Activated gamma-delta T cell (primary cell): Measurements from ENCODE around the gene TNRC18.
"Not testable (repeated sequence)": the region's sequence is repeated elsewhere in the genome, so short reads cannot be mapped to it uniquely, and the experiment has no call there.

Experiments
- DNase-seq: peaks from one replicate; lab custom pipeline; 2025; lab: John Stamatoyannopoulos, UW

Gene TNRC18

DNA sequence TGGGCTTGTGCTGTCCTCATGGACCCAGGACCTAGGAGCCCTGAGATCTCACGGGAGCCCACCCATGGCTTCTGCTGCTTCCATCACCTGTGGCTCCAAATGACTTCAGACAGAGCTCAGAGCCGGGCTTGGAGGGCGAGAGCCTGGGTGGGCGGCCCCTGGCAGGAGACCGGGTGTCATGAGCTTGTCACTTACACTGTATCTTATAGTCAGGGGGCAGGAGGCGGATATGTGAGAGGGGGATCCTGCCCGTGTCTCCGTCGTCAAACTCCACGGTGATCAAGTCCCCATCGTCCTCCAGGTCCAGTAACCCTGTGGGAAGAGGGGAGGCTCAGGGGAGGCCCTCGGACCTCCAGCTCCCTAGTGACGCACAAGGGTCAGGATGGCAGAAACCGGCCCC lies 107.9 kb downstream of the TNRC18 start:
- DNase-seq: no peak

DNA sequence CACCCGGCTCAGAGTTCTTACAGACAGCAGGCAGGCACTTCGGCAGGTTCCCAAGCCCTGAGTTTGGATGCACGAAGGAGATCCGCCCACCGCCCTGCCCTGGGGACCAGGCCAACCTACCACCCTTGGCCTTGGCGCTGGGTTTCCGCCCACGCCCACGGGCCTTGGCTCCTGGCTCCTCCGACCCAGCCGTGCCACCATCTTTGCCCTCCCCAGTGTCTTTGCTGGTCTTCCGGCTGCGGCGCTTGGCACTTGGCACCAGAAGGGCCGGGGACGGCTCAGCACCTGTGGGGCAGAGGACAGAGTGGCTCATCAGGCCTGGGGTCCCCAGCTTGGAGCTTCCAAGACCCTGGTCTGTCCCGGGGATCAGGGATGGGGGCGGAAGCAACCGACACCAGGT lies 108.8 kb downstream of the TNRC18 start:
- no peak for DNase-seq

DNA sequence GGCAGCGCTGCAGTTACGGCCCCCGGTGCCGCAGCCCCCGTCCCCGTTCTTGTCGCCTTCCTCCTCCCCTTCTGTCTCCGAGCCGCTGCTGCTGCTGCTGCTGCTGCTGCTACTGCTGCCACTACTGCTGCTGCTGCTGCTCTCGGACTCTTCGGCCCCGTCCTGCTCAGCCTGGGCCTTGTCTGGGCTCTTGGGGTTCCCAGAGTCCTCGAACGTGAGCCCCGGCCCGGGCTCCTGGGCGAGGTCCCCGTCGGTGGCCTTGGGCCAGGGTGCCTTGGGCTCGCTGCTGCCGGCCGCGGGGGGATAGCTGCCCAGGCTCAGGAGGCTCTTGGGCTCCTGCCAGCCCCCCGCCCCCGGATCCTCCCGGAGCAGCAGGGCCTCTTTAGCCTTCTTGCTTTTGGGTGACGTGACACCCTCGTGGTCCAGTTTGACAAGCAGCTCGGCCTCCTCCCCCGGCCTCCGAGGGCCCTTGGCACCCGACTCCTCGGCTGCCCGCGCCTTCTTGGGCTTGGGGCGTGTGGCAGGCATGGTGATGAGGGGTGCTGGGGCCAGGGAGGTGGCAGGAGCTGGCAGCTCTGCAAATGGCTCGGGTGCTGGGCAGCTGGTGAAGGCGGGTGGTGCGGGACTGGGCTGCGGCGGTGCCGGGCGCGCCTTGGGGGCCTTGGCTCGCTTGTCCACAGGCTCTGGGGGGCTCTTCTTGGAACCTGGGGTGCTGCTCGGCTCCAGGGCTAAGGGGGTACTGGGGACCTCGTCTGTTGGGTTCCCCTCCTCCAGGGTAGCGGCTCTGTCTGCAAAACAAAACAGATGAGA lies 110.4 kb downstream of the TNRC18 start:
- DNase-seq: not testable (repeated sequence)

GRCh38 chr7:5312276-5313070 lies 111.2 kb downstream of the TNRC18 start:
- DNase-seq: not testable (repeated sequence)

DNA sequence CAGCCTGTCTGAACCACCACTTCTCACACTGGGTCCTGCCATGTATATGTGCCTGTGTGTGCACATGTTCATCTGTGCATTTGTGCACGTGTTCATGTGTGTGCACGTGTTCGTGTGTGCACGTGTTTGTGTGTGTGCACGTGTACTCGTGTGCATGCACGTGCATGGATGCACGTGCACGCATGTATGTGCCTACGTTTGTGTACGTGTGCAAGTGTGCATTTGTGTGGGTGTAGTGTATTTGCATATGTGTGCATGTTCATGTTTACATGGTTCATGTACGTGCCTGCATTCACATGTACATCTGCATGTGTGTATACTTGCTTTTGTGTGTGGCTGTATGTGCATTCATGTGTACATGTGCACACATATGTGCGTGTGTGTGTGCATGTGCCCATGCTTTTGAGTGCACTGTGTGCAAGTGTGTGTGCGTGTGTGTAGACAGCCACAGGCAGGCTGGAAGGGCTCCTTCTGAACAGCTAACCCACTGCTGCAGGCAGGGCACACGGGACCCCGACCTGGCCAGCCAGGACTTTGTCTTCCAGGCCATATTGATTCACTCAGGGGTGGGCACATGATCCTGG lies 112.7 kb downstream of the TNRC18 start:
- no peak for DNase-seq

DNA sequence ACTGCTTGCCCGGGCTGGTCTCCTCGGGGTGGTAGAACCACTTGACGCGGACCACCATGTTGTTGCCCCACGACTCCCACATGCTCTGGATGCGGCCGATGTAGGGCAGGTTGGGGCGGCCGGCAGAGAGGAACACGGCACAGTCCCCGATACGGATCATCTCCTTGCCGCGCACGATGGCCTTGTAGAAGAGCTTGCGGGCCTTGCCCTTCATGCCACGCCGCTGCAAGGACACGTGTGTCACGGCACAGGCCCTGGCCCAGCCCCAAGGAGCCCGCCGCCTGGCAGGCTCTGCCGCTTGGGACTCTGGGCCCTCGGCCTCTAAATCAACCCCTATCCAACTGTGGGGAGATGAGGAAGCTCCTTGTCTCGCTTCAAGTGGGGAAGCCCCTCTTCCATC lies 114.5 kb downstream of the TNRC18 start:
- DNase-seq: no peak

DNA sequence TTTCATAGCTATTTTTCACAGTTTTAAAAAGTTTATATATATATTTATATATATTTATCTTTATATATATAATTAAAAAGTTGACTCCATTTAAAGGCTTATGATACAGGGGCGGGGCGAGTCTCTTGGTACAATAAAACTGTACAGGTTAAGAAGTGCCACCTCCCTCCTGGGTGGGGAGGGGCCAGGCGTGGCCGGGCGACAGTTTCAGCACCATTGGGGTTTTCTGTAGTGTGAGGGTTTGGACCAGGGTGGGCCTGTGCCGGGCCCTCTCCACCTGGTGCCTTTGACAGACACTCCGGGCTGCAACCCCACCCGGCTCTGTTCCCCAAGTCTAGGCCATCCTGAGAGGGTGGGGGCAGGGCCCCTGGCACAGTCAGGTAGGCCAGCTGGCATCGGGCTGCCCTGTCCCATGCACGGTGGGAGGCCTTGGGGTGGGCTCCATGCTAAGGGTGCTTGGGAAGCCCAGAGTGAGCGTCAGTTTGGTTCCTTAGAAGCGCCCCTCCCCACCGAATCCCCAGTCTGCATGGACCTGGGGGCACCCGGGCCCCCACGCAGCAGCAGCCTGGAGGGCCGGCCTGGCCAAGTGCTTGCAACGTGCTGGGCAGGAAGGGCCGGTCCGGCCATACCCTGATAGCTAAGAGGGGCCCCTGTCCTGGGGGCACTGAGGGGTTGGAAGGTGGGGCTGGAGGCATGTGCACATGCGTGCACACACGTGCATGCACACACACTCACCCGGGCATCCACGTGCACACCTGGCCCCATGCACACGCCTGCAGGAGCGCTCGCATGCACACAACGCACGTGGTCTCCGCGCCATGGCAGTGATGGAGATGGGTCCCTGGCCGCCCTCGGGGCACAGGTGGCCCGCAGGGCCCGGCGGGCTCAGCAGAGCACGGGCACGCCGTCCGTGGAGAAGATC lies 116.2 kb downstream of the TNRC18 start:
- not testable (repeated sequence) for DNase-seq

DNA sequence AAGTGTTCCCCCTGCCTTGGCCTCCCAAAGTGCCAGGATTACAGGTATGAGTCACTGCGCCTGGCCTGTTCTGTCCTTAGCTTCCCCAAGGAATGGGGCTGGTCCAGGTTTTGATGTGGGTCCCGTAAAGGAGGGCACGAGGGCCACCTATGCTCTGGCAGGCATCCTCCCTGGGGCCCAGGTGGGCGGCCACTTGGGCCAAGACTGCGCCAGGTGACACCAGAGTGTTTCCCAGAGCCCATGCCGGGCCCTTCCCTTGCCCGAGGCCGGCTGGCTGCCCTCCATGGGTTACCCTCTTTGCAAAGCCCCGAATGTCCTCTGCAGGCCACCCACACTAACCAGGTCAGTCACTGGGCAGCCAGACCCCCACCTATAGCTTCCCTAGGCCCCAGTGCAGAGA lies 118.6 kb downstream of the TNRC18 start:
- not testable (repeated sequence) for DNase-seq

DNA sequence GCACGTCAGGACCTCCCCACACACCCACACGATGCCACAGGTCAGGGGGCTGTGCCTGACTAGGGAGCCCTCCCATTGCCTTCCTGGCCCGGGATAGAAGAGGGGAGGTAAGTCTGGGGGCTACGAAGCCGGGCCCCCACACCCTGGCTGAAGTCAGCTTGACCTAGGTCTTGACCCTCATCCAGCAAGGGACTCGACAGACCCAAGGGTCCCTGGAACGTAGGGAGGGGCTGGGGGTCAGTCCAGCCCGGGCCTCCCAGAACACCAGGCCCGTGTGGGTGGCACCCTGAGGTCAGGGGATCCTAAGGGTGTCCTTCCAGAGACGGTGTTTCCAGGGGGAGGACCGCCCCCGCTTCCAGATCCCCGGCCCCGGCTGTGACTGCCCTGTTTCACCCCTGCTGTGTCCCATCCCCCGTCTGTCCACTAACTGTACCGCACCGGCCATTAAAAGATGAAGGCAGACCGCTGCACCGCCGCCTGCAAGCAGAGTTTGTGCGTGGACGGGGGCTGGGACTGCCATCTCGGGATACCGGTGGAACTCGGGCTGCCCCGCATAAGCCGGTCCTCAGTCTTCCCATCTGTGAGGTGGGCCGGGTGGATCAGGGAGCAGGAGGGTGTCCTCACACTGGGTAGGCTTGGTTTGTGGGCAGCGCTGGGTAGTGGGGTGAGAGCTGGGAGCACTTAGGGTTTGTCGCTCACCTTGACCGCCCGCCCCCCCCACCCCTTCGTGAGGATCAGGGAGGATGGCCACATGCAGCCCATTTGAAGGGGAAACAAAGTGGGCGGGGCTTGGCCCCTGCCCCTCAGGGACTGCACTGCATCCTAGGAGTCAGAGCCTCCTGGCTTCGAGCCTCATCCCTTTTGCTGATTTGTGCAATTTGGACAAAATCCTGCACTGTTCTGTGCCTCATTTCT lies 119.8 kb downstream of the TNRC18 start:
- no peak for DNase-seq

DNA sequence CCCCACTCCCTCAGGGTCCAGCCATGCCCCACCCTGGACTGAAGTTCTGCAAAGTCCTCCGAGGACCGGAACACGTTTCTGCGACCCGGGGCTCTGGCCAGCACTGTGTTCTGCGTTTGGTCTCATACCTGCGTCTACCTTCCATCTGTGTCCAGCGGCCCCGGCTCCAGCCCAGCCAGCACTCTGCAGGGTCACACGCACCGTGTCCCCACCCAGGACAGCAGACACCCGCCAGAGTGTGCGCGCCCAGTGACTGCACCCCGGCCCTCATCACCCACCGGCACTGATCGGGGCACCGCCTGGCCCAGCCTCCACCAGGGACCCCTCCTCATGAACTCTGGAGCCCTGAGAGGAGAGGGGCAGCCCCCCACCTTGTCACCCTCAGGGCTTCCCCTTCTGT lies 120.6 kb downstream of the TNRC18 start:
- no peak for DNase-seq

DNA sequence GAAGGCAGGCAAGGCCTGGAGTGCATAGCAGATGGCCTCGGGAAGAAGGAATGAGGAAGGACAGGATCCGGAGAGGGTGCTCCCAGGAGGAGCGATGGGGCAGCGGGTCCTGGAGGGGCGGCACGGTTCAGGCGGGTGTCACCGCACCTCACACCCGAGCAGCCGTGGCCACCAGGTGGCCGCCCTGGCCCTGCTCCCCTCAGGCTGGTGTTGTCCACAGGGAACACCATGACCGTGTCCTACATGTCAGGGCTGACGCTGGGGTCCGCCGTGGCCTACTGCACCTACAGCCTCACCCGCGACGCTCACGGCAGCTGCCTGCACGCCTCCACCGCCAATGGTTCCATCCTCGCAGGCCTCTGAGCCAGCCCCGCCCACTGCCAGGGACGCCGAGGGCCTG lies 121.1 kb downstream of the TNRC18 start:
- no peak for DNase-seq

DNA sequence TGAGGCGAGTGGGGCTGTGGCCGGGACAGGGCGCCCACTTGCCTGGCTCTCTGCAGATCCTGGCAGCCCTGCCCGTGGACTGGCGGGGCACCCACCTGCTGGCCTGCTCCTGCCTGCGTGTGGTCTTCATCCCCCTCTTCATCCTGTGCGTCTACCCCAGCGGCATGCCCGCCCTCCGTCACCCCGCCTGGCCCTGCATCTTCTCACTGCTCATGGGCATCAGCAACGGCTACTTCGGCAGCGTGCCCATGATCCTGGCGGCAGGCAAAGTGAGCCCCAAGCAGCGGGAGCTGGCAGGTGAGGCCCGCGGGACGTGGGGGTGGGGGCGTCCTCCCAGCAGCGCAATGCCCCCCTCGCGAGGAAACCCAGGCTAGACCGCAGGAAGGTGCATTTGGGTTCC lies 123.3 kb downstream of the TNRC18 start:
- no peak for DNase-seq

DNA sequence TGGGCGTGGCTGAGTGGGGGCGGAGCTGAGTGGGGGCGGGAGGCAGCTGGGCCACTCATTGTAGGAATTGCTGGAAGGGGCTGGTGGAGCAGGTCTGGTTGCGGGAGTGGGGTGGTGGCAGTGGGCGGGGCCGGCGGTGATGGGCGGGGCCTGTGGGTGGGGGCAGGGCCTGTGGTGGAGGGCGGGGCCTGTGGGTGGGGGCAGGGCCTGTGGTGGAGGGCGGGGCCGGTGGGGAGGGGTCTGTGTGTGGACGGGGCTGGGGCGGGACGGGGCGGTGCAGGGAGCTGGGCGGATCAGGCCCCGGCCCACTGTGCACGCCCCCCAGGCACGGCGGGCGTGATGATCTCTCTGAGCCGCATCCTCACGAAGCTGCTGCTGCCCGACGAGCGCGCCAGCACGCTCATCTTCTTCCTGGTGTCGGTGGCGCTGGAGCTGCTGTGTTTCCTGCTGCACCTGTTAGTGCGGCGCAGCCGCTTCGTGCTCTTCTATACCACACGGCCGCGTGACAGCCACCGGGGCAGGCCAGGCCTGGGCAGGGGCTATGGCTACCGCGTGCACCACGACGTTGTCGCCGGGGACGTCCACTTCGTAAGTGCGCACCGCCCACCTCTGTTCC lies 126.9 kb downstream of the TNRC18 start:
- DNase-seq: peak; percentile 72

DNA sequence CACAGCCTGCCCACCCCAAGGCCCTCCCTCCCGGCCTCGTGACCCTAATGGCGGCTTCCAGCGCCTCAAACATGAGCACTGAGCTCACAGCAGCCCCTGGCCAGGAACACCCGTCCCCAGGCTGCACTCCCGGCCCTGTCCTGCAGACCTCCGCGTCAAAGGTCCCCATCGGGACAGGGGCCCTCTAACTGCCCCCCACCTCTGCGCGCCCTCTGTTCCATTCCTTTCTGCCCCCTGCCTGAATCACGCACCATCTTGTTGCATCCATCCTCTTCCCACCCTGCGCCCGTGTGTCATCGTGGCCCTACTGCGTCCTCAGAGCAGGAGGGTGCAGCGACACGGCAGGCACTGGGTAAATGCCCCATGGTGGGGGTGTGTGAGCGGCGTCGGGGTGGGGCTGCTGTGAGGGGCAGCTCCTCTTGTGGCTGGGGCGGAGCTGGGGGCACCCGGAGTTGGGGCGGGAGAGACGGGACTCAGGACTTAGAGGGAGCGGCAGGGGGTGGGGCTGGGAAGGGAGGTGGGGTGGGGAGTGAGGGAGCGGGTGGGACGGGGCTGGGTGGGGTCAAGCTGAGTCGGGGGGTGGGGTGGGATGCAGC lies 127.5 kb downstream of the TNRC18 start:
- no peak for DNase-seq

GRCh38 chr7:5295039-5296014 lies 128.3 kb downstream of the TNRC18 start:
- DNase-seq: no peak

DNA sequence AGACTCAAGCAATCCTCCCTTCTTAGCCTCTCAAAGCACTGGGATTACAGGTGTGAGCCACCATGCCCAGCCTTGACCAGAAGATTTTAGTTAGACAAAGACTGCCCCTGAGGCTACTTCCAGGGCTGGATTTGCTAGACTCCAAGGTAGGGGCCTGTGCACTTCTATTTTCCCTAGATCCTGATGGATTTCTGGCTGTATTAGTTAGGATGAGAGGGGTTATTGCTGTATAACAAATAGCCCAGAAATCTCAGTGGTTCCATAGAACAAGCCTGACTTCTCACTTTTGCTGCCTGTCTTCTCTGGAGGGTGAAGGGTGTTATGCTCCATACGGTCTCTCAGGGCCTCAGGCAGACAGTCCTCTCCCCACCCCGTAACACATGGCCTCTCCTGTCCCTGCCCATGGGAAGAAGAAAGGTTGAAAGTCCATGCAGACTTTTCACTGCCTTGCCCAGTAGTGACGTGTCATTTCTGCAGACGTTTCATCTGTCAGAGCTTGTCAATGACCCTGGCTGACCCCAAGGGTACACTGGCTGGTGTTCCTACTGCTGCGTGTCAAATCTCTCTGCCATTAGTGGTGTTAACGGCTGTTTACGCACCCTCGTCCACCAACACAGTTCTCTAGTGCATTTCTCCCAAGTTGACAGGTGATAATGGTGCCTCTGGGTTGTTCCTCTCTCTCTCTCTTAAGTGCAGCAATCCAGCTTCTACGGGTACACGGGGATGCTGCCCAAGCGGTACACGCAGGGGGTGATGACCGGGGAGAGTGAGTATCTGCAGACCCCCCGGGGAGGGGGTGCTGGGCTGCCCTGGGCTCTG lies 129.3 kb downstream of the TNRC18 start:
- no peak for DNase-seq

DNA sequence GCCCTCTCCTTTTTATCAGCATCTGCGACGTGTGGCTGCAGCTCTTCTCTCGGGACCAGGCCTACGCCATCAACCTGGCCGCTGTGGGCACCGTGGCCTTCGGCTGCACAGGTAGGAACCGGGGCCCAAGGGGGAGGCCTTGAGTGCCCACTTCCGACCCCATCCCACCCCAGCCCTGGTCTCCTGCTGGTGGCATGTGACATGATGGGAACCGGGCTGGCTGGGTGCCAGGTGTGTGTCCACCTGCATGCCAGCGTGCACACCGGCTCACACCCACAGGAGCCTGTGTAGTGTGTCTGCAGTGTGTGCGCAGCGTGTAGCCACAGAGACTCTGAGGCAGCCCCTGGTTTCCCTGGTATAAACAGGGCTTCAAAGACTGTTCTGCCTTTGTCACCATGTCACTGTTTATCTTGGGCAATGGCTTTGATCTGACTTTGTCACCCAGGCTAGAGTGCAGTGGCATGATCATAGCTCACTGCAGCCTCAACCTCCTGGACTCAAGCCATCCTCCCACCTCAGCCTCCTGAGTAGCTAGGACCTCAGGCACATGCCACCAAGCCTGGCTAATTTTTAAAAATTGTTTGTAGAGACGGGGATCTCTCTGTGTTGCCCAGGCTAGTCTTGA lies 131.8 kb downstream of the TNRC18 start:
- DNase-seq: not testable (repeated sequence)
